Measurements from ENCODE around the gene LAIR2.

DNA sequence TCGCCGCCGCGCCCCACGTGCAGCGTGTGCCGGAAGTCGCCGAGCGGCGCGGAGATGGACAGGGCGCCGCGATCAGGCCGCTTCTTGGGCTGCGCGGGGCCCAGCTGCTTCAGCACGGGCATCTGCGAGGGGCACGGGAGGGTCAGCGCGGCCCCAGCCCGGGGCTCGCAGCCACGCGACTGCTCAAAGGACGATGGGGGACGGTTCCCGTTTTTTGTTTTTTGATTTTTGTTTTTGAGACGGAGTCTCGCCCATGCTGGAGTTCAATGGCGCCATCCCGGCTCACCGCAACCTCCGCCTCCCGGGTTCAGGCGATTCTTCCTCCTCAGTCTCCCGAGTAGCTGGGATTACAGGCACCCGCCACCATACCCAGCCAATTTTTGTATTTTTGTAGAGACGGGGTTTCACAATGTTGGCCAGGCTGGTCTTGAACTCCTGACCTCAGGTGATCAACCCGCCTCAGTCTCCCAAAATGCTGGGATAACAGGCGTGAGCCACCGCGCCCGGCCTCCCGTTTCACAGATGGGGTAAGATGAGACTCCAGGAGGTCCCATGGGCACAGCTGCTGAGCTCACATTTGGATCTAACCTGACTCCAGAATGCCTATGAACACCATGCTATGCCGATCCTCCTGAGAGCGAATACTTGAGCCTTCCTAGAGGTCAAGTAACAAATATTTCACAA, 37.1 kb upstream of the LAIR2 start:
- no peak for TF ChIP-seq POLR2A (IDR thresholded peaks at IDR 0.05; ENCODE audit: low read depth)
- TF ChIP-seq, protein P1, sequence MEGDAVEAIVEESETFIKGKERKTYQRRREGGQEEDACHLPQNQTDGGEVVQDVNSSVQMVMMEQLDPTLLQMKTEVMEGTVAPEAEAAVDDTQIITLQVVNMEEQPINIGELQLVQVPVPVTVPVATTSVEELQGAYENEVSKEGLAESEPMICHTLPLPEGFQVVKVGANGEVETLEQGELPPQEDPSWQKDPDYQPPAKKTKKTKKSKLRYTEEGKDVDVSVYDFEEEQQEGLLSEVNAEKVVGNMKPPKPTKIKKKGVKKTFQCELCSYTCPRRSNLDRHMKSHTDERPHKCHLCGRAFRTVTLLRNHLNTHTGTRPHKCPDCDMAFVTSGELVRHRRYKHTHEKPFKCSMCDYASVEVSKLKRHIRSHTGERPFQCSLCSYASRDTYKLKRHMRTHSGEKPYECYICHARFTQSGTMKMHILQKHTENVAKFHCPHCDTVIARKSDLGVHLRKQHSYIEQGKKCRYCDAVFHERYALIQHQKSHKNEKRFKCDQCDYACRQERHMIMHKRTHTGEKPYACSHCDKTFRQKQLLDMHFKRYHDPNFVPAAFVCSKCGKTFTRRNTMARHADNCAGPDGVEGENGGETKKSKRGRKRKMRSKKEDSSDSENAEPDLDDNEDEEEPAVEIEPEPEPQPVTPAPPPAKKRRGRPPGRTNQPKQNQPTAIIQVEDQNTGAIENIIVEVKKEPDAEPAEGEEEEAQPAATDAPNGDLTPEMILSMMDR (IDR thresholded peaks at IDR 0.05) = no peak
